GM10266 (cell line): ENCODE measurements around the gene DCLK3.

Source experiments
- DNase-seq: peaks from one replicate; pipeline ENCODE4 v3.0.0; 2012; ENCODE audit errors: extremely low spot score
- CTCF ChIP-seq: IDR thresholded peaks from 2 replicates; pipeline ENCODE4 v1.5.1; 2012; ENCODE audit warnings: mild to moderate bottlenecking, low read depth; ENCODE audit not compliant: control insufficient read depth, insufficient read depth; ENCODE audit errors: missing control alignments

The DCLK3 gene

DNA sequence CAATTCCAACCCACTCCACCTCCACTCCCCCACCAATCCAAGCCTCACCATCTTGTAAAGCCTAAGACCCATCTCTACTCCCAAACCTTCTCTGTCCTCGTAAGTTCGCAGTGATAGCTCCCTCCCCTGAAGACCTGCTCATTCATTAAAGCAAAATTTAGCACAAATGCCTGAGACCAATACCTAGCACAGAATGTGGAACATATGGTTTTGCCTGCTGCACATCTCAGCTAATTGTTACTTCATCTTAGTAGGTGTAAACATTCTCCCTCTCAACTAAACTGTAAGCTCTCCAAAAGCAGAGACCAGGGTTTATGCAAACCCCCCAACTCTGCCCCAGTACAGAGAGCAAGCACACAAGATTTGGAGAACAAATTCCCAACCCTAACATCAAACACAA is 20.5 kb downstream of the DCLK3 start:
- no peak for TF ChIP-seq CTCF
- no peak for DNase-seq

DNA sequence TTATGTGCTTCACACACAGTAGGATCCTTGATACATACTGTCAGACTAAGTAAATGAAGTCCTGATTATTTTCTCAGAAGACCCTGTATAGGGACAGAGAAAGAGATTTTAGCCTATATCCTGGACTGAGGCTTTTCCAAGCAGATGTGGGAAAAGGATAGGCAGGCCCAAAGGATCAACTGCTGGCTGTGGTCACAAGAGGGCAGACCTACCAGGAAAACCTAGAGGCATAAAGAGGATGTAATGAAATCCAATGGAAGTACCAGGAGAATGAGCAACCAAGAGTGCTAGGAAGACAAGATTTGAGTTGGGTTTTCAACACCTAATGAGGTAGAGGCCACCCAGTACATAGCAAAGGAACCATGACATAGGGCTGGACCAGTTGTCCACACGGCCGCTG is 23.1 kb downstream of the DCLK3 start:
- no peak for TF ChIP-seq CTCF
- DNase-seq = no peak

DNA sequence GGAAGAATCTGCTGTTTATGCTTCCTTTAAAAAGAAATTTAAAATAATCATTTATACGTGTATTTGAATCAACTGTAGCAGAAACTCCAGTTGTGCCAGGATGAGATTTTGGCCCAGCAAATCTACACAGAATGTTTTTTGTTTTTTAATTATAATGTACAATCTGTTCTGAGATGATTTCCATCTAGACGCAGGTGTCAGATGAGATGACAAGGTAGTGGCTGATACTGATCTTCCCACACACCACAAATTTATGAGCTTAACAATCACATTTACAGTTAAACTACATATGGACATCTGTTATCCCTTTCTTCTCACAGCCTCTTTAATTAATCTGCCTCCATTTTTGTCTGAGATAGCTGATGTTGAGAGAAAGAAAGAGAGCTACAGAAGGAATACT is 23.6 kb downstream of the DCLK3 start:
- no peak for TF ChIP-seq CTCF
- DNase-seq = no peak

DNA sequence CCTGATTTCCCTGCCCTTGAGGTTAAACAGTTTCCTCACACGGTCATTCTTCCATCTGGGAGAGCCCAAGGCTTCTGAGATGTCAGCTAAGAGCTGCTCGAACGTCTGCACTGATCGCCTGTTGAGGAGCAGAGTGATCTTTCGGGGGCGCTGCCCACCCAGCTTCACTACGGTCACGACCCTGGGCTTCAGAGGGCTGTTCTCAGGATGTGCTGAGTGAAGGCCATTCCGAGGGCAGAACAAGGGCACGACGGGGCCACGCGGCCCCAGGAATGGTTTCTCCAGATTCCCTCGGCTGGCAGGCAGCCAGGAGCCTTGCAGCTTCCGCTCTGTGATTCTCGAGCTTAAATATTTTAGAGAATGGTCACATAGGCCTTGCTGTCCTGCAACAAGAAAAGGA is 25.7 kb downstream of the DCLK3 start:
- TF ChIP-seq CTCF = no peak

DNA sequence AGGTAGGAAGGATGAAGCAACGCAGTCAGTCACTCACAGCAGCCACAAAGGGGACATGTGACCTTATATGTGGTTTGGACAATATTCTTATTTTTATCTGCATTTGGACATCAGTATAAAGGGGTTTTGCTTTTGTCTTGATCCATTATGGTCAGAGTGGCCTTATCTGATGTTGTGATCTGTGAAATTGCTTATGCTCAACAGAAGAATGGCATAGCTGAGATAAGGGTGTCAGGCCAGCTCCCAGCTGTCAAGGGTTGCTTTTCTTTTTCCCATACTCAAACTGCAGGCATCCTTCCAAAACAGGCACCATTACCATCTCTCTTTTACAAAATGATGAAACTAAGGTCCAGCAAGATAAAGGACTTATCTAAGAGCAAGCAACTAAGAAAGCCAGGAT is 28.1 kb downstream of the DCLK3 start:
- TF ChIP-seq CTCF = no peak
- no peak for DNase-seq

More for the DNA sequence above, 25.7 kb downstream of the DCLK3 start:
- no peak for DNase-seq

DNA sequence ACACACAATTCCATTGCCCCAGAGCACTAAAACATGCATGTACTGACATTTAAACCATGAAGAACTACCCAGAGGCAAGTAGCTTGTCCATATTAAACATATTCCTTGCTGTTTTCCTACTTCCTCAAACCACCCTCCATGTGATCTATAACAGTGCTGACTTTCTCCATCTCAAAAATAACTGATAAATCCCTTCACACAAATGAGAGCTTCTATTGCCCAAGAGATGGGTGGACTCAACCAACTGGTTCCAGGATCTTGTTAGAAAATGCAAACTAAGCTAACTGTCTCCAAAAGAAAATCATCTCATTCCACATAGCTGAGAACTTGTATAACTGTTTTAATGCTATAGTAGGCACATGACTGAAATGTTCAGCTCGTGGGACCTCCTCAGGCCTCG is 29.6 kb downstream of the DCLK3 start:
- no peak for DNase-seq
- no peak for TF ChIP-seq CTCF

DNA sequence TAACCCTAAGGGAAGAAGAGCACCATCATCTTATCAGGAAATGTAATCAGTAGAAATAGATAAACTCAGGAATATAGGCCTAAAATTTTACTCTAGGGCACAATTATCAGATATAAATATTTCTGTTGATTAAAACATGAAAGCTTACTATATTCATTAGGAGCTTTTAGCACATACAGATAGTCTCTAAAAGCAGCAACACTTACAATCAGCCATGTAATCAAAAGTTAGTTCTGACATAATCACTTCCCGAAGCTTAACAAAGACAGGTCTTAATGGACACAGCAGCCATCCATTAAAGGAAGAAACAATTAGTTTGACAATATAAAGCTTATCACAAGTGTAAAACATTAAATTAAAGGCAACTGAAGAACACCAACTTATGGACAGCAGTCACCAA is 30.6 kb downstream of the DCLK3 start:
- DNase-seq = no peak
- no peak for TF ChIP-seq CTCF
